CD1c-positive myeloid dendritic cell (primary cell): ENCODE data around the gene FNDC3A.
"Not testable (repeated sequence)": the region's sequence is repeated elsewhere in the genome, so short reads cannot be mapped to it uniquely, and the experiment has no call there.

Experiments used
- DNase-seq: peaks from one replicate; pipeline ENCODE4 v3.0.0-alpha.2; 2016; ENCODE audit errors: extremely low spot score

Gene FNDC3A

GRCh38 chr13:49093376-49093775 lies 117.7 kb downstream of the FNDC3A start:
- no peak for DNase-seq

GRCh38 chr13:49097374-49097773 lies 121.7 kb downstream of the FNDC3A start:
- peak; percentile 49 for DNase-seq

- peak; percentile 56 for DNase-seq
Observed at GRCh38 chr13:49098198-49098597, 122.5 kb downstream of the FNDC3A start.

GRCh38 chr13:49098771-49099512 lies 123.2 kb downstream of the FNDC3A start:
- DNase-seq: peak; percentile 39

GRCh38 chr13:49099513-49099877 lies 123.8 kb downstream of the FNDC3A start:
- DNase-seq: no peak

- DNase-seq: no peak
Observed at GRCh38 chr13:49100637-49101570, 125.2 kb downstream of the FNDC3A start.

- peak; percentile 60 for DNase-seq
Observed at GRCh38 chr13:49108196-49108595, 132.5 kb downstream of the FNDC3A start.

GRCh38 chr13:49110122-49110912 lies 134.6 kb downstream of the FNDC3A start:
- peak; percentile 85 for DNase-seq

- DNase-seq: no peak
Observed at GRCh38 chr13:49110913-49111170, 135.1 kb downstream of the FNDC3A start.

- no peak for DNase-seq
Observed at GRCh38 chr13:49112782-49113525, 137.2 kb downstream of the FNDC3A start.

GRCh38 chr13:49113526-49114286 lies 138.0 kb downstream of the FNDC3A start:
- DNase-seq: no peak

GRCh38 chr13:49116873-49117272 lies 141.2 kb downstream of the FNDC3A start:
- DNase-seq: no peak

- DNase-seq: not testable (repeated sequence)
Observed at GRCh38 chr13:49118455-49118854, 142.7 kb downstream of the FNDC3A start.

- no peak for DNase-seq
Observed at GRCh38 chr13:49124693-49125304, 149.1 kb downstream of the FNDC3A start.

GRCh38 chr13:49125964-49126524 lies 150.3 kb downstream of the FNDC3A start:
- no peak for DNase-seq

GRCh38 chr13:49132479-49133002 lies 156.8 kb downstream of the FNDC3A start:
- no peak for DNase-seq

- no peak for DNase-seq
Observed at GRCh38 chr13:49134305-49134704, 158.6 kb downstream of the FNDC3A start.

GRCh38 chr13:49137138-49137643 lies 161.5 kb downstream of the FNDC3A start:
- DNase-seq: not testable (repeated sequence)

GRCh38 chr13:49140910-49141611 lies 165.3 kb downstream of the FNDC3A start:
- no peak for DNase-seq
